Smooth muscle cell (in vitro differentiated cells): ENCODE results near the gene SZRD1. TPM values are rescaled to one million over a fixed set of nuclear protein-coding genes. Genes with fewer than 3 reads are reported as not detected.

Source experiments
- DNase-seq: peaks from one replicate; lab custom pipeline; 2025; ENCODE audit not compliant: unreplicated experiment; lab: John Stamatoyannopoulos, UW
- H2AFZ ChIP-seq: fragments of 200-600 bp; sonication (generic); 2 replicates; pipeline ENCODE4 v1.6.0; 2016; ENCODE audit warnings: antibody characterized with exemption, low read depth, mild to moderate bottlenecking
- H3F3A ChIP-seq: fragments of 200-600 bp; sonication (generic); 2 replicates; pipeline ENCODE4 v1.6.0; 2017; ENCODE audit warnings: antibody characterized with exemption, low read depth
- H3K27ac ChIP-seq: fragments of 200-600 bp; sonication (generic); 2 replicates; pipeline ENCODE4 v1.5.1; 2016; ENCODE audit warnings: low read depth, mild to moderate bottlenecking
- H3K27me3 ChIP-seq: fragments of 200-600 bp; sonication (generic); 2 replicates; pipeline ENCODE4 v1.6.1; 2016; ENCODE audit warnings: low read depth, mild to moderate bottlenecking
- H3K36me3 ChIP-seq: fragments of 200-600 bp; sonication (generic); 2 replicates; pipeline ENCODE4 v1.5.1; 2016; ENCODE audit warnings: low read depth
- H3K4me1 ChIP-seq: fragments of 200-600 bp; sonication (generic); 2 replicates; pipeline ENCODE4 v1.5.1; 2016; ENCODE audit warnings: low read depth
- H3K4me2 ChIP-seq: fragments of 200-600 bp; sonication (generic); 2 replicates; pipeline ENCODE4 v1.6.0; 2016; ENCODE audit warnings: mild to moderate bottlenecking
- H3K4me3 ChIP-seq: fragments of 200-600 bp; sonication (generic); 2 replicates; pipeline ENCODE4 v1.5.1; 2016; ENCODE audit warnings: mild to moderate bottlenecking
- H3K79me2 ChIP-seq: fragments of 200-600 bp; sonication (generic); 2 replicates; pipeline ENCODE4 v1.6.0; 2016; ENCODE audit warnings: low read depth, mild to moderate bottlenecking
- H3K9ac ChIP-seq: fragments of 200-600 bp; sonication (generic); 2 replicates; pipeline ENCODE4 v1.6.0; 2016; ENCODE audit warnings: low read depth
- H3K9me3 ChIP-seq: fragments of 200-600 bp; sonication (generic); replicated peaks from 2 replicates; pipeline ENCODE4 v1.5.1; 2016; ENCODE audit warnings: low read depth
- H4K20me1 ChIP-seq: fragments of 200-600 bp; sonication (generic); 2 replicates; pipeline ENCODE4 v1.6.0; 2016; ENCODE audit warnings: low read depth
- CTCF ChIP-seq: fragments of 200-600 bp; sonication (generic); IDR thresholded peaks from 2 replicates; pipeline ENCODE4 v1.5.1; 2017; ENCODE audit warnings: borderline replicate concordance, mild to moderate bottlenecking, antibody characterized with exemption; ENCODE audit not compliant: insufficient read depth, poor library complexity, severe bottlenecking
- WGBS: methylation state at CpG from one replicate; pipeline ENCODE4 v1.1.7; 2016; ENCODE audit warnings: low lambda C conversion rate; 5-methylcytosine and 5-hydroxymethylcytosine counted together
- polyA plus RNA-seq: library from polyadenylated mRNA; unstranded; fragments of >200 nt; fragmentation: Nextera tagmentation; extraction: Ambion mirVana; gene quantifications from 2 replicates; pipeline ENCODE4 v1.2.1, GENCODE V29; 2016
- total RNA-seq: library from RNA; depleted of rRNA; stranded (reverse); fragments of >200 nt; gene quantifications from 2 replicates; pipeline ENCODE4 v1.2.3, GENCODE V29; 2014

The SZRD1 gene
- total and polyA plus RNA-seq, 2 experiments from 2014 or later = 45.3 to 56.4 TPM

GRCh38 chr1:16409536-16410152 is 42.6 kb downstream of the SZRD1 start:
- no peak for DNase-seq
- H4K20me1 ChIP-seq = no peaks in the 10 kb centered on the region
- 93% methylated on average over 18 of the region's 25 CpGs for WGBS
- H3K27ac ChIP-seq = no peak overlapping the region
- H3K79me2 ChIP-seq = no peaks in the 10 kb centered on the region
- H2AFZ ChIP-seq = no peak overlapping the region
- no peaks in the 10 kb centered on the region for H3K4me1 ChIP-seq
- H3K9ac ChIP-seq = no peak overlapping the region
- H3K4me3 ChIP-seq = no peak overlapping the region
- H3F3A ChIP-seq = no peaks in the 10 kb centered on the region
- no peaks in the 10 kb centered on the region for H3K27me3 ChIP-seq
- H3K4me2 ChIP-seq = no peak overlapping the region
- H3K36me3 ChIP-seq = no peaks in the 10 kb centered on the region
- no peak for TF ChIP-seq CTCF
- no peaks in the 10 kb centered on the region for H3K9me3 ChIP-seq

DNA sequence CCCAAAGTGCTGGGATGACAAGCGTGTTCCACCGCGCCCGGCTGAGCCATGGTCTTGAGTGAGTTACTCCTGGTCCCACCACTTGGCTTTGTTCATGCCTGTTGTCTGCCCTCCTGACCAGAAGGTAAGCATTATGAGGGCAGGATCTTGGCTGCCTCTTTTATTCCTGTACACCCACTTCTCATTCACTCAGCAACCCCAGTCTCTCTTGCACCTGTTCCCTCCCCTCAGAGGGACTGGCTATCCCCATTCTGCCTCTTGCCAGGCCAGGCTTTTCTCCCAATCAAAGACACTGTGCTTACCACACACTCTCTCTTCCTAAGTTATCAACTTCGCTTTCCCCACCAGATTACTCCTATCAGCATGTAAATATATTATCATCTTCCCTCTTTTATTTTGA is 43.8 kb downstream of the SZRD1 start:
- H3K9ac ChIP-seq = no peak overlapping the region
- WGBS = 96% methylated on average over 5 of the region's 5 CpGs
- H3K4me1 ChIP-seq = no peaks in the 10 kb centered on the region
- no peak overlapping the region for H2AFZ ChIP-seq
- no peaks in the 10 kb centered on the region for H3F3A ChIP-seq
- H3K9me3 ChIP-seq = no peaks in the 10 kb centered on the region
- H3K79me2 ChIP-seq = no peaks in the 10 kb centered on the region
- no peaks in the 10 kb centered on the region for H3K36me3 ChIP-seq
- TF ChIP-seq CTCF = no peak
- no peak overlapping the region for H3K4me3 ChIP-seq
- no peaks in the 10 kb centered on the region for H3K27me3 ChIP-seq
- no peak overlapping the region for H3K4me2 ChIP-seq
- no peak overlapping the region for H3K27ac ChIP-seq
- no peak for DNase-seq
- no peaks in the 10 kb centered on the region for H4K20me1 ChIP-seq

DNA sequence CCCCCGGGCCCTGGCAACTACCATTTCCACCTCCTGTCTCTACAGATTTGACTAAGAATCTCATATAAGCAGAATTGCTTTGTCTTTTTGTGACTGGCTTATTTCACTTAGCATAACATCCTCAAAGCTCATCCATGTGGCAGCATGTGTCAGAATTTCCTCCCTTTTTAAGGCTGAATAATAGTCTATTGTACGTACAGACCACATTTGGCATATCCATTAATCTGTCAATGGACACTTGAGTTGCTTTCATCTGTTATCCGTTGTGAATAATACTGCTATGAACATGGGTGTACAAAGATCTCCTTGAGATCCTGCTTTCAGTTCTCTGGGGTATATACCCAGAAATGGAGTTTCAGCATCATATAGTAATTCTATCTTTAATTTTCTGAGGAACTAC is 46.1 kb downstream of the SZRD1 start:
- H3K9ac ChIP-seq = no peak overlapping the region
- H3K79me2 ChIP-seq = no peaks in the 10 kb centered on the region
- H3K4me3 ChIP-seq = no peak overlapping the region
- no peaks in the 10 kb centered on the region for H3F3A ChIP-seq
- no peaks in the 10 kb centered on the region for H3K36me3 ChIP-seq
- no peak for DNase-seq
- no peak overlapping the region for H3K27ac ChIP-seq
- TF ChIP-seq CTCF = no peak
- WGBS = 94% methylated on average over 3 of the region's 3 CpGs
- no peak overlapping the region for H2AFZ ChIP-seq
- no peaks in the 10 kb centered on the region for H4K20me1 ChIP-seq
- no peaks in the 10 kb centered on the region for H3K9me3 ChIP-seq
- H3K27me3 ChIP-seq = no peaks in the 10 kb centered on the region
- no peaks in the 10 kb centered on the region for H3K4me1 ChIP-seq
- H3K4me2 ChIP-seq = no peak overlapping the region

GRCh38 chr1:16418823-16419425 is 51.9 kb downstream of the SZRD1 start:
- no peaks in the 10 kb centered on the region for H3K36me3 ChIP-seq
- no peaks in the 10 kb centered on the region for H3K27me3 ChIP-seq
- WGBS = 79% methylated on average over 7 of the region's 7 CpGs
- H3K27ac ChIP-seq = no peak overlapping the region
- H3K9ac ChIP-seq = no peak overlapping the region
- H3F3A ChIP-seq = no peaks in the 10 kb centered on the region
- H3K4me1 ChIP-seq = no peaks in the 10 kb centered on the region
- no peak overlapping the region for H3K4me2 ChIP-seq
- no peak overlapping the region for H2AFZ ChIP-seq
- DNase-seq = no peak
- TF ChIP-seq CTCF = no peak
- no peaks in the 10 kb centered on the region for H4K20me1 ChIP-seq
- H3K79me2 ChIP-seq = no peaks in the 10 kb centered on the region
- no peaks in the 10 kb centered on the region for H3K9me3 ChIP-seq
- no peak overlapping the region for H3K4me3 ChIP-seq
